HG03064 (cell line): ENCODE data around the gene KIF16B.

ENCODE experiments used
- ATAC-seq: cut with Tn5 transposase; IDR thresholded peaks from one replicate; pipeline ENCODE4 v1.9.1; 2021; ENCODE audit warnings: low read depth; ENCODE audit not compliant: unreplicated experiment

The KIF16B gene

GRCh38 chr20:16560216-16560615, 13.0 kb downstream of the KIF16B start:
- ATAC-seq = no peak

DNA sequence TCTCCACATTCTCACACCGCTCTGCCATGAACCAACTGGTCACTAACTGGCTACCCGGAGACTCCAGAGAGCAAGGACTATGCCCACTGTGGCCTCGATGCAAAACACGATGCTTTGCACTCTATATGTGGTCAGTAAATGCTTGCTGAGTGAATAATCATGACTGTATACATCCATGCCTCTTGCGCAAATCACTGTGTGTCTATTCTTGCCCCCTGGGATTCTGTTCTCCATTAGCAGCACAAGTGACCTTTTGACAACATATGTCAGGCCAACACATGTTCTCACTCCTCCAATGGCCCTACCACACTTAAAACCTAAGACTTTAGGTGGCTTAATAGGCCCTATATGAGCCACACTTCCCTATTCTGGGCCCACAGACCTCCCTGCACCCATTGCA, 16.9 kb downstream of the KIF16B start:
- ATAC-seq = no peak

GRCh38 chr20:16555754-16556153, 17.5 kb downstream of the KIF16B start:
- ATAC-seq = no peak

- no peak for ATAC-seq
These were observed 18.3 kb downstream of the KIF16B start for GRCh38 chr20:16554766-16555543.

GRCh38 chr20:16553684-16554083, 19.6 kb downstream of the KIF16B start:
- no peak for ATAC-seq

GRCh38 chr20:16553101-16553500, 20.1 kb downstream of the KIF16B start:
- no peak for ATAC-seq

DNA sequence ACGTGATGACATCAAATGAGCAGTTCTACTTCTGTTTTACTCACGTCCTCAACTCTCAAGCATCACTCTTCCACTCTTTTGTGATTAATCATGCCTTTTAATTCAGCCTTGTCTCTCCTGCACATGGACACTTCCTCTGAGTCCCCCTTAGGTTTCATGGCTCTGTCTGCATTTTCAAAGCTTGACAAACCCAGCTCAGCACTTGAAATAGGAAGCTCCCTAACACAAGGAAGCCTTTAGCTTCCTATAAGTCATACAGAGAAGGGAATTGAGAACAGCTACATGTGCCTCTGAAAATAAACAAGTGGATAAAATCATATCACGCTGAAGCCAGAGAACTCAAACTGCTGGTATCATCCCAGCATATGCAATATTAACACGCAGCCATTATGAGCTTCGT, 21.2 kb downstream of the KIF16B start:
- no peak for ATAC-seq

GRCh38 chr20:16551607-16552006, 21.6 kb downstream of the KIF16B start:
- ATAC-seq = no peak

- no peak for ATAC-seq
These were observed 25.1 kb downstream of the KIF16B start for GRCh38 chr20:16548068-16548672.

GRCh38 chr20:16544949-16545348, 28.3 kb downstream of the KIF16B start:
- no peak for ATAC-seq

- ATAC-seq = no peak
These were observed 30.8 kb downstream of the KIF16B start for GRCh38 chr20:16542477-16542876.

DNA sequence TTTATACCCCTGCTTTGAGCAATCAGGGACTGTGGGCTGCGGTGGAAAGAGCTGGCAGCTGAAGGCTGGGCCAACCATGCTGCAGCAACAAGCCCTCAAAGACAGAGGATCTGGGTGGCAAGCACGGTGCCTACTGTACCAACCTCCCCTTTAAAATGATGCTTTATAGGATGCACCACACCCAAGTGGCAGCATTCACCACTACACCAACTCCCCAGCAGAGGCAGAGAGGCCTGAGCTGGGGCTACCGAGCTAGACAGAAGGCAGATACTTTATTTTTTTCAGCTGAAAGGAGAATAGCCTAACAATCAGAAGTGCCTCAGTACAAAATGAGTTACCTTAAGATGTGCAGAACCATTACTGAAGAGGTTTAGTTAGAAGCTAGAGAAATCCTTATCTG, 31.4 kb downstream of the KIF16B start:
- ATAC-seq = no peak

- no peak for ATAC-seq
These were observed 32.0 kb downstream of the KIF16B start for GRCh38 chr20:16541226-16541625.

DNA sequence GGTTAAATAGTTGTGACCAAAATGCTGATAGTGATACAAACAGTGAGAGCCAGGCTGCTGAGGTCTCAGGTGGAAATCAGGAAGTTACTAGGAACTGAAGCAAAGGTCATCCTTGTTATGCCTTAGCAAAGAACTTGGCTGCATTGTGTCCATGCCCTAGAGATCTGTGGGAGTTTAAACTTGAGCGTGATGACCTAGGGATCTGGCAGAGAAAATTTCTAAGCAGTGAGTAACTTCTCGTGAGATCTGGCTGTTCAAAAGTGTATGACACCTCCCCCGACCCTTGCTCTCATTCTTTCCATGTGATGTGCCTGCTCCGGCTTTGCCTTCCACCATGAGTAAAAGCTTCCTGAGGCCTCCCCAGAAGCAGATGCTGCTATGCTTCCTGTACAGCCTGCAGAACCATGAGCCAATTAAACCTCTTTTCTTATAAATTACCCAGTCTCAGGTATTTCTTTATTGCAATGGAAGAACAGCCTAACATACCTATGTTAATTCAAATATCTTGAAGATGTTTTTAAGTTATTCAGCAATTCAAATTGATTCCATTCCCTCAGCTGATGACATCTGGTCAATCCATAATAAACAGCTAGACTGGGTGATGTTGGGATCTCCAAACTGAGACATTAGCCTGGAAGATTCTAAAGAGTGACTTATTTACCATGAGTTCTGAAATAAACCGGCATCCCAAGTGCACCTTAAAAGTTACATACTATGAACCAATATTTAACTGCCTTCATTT, 33.8 kb downstream of the KIF16B start:
- no peak for ATAC-seq

DNA sequence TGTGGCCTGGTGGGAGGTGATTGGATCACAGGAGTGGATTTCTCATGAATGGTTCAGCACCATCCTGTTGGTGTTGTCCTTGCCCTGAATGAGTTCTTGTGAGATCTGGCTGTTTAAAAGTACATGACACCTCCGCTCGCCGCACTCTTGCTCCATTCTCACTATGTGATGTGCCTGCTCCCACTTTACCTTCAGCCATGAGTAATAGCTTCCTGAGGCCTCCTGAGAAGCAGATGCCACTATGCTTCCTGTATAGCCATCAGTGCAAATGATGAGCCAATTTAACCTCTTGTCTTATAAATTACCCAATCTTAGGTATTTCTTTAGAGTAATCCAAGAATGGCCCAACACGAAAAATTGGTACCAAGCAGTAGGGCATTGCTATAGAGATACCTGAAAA, 34.5 kb downstream of the KIF16B start:
- no peak for ATAC-seq

- ATAC-seq = no peak
These were observed 35.3 kb downstream of the KIF16B start for GRCh38 chr20:16537918-16538317.

DNA sequence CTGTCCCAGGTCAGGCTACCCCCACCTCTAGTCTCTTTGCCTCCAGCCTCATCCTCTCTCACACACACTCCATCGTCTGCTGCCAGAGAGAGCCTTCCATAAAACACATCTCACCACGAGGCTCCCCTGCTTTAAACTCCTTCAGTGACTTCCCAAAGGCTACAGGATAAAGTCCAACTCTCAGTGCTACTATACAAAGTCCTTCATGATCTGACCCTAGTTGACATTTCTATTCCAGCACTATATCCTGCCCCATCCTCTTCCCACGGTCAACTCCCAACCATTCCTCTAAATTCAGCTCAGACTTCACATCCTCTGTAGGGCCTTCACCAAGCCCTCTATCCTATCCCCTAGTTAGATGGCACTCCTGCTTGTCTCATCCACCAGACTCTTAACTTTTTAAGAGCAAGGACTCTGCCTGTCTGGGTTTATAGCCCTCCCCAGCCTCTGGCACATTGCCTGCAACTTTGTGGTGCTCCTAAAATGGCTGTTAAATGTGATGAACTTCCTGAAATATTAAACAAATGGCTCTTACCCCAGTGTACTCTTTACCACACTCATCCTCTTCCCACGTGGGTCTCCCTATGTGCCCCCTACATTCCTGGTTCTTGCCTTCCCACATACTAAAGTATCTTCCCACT, 36.1 kb downstream of the KIF16B start:
- no peak for ATAC-seq

DNA sequence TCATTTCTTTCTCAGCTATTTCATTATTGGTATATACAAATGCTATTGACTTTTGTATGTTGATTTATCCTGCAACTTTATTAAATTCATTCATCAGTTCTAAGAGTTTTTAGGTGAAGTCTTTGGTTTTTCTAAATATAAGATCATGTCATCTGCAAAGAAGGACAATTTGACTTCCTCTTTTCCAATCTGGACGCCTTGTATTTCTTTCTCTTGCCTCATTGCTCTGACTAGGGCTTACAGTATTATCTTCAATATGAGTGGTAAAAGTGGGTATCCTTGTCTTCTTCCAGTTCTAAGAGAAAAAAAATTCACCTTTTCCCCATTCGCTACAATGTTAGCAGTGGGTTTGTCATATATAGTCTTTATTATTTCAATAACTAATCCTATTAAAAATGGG, 38.0 kb downstream of the KIF16B start:
- ATAC-seq = no peak

DNA sequence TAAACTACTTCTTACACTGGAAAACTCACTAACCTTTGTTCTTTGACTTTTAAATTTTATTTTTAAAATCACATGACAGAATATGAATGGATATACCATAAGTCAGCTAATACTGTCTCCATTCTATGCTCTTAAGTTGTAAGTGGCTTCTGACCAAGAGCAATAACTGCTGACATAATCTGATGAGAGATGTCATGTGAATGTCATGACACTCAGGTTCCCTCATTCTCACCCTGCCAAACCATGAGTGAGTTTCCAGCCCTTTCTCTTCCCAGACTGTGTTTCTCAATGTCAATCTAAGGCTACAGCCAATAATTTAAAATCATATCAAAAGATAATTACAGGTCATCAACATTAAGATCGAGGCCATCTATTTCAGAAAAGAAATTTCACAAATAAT, 39.7 kb downstream of the KIF16B start:
- no peak for ATAC-seq

GRCh38 chr20:16531485-16531884, 41.8 kb downstream of the KIF16B start:
- no peak for ATAC-seq

DNA sequence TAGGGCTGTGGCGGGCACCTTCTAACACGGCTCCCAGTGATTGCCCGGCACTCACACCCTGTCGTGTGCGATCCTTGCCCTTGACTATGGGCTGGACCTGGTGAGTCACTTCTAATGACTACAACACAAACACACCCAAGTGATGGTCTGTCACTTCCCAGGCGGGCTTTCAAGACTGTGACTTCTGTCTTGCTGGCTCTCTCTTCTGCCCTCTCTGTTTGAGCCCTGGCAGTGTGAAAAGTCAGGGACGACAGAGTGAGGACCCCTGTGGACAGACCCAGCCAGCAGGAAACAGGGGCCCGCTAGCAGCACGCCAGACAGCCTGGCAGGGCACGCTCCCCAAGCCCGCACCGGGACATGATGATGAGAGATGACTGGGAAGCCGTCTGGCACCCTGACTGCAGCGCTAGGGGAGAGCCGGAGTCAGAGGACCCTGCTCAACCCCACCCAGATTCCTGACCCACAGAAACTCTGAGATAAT, 43.0 kb downstream of the KIF16B start:
- ATAC-seq = no peak
